GM23248 (cell line): Measurements from ENCODE around the gene ZNF205. TPM values are rescaled to one million over a fixed set of nuclear protein-coding genes. Genes with fewer than 3 reads are reported as not detected.

Source experiments
- DNase-seq: peaks from one replicate; pipeline ENCODE4 v3.0.0-alpha.2; 2015
- H2AFZ ChIP-seq: fragments of 200-600 bp; sonication (generic); 2 replicates; pipeline ENCODE4 v1.6.1; 2016; ENCODE audit warnings: antibody characterized with exemption
- H3F3A ChIP-seq: fragments of 200-600 bp; sonication (generic); 2 replicates; pipeline ENCODE4 v1.6.1; 2016; ENCODE audit warnings: mild to moderate bottlenecking, antibody characterized with exemption, mixed run types; ENCODE audit not compliant: insufficient read depth
- H3K27ac ChIP-seq: fragments of 200-600 bp; sonication (generic); 2 replicates; pipeline ENCODE4 v1.5.1; 2016; ENCODE audit warnings: mild to moderate bottlenecking
- H3K27me3 ChIP-seq: fragments of 200-600 bp; sonication (generic); replicated peaks from 2 replicates; pipeline ENCODE4 v1.6.1; 2016; ENCODE audit warnings: mild to moderate bottlenecking; ENCODE audit not compliant: insufficient read depth
- H3K36me3 ChIP-seq: fragments of 200-600 bp; sonication (generic); 2 replicates; pipeline ENCODE4 v1.6.1; 2016; ENCODE audit warnings: low read depth, mild to moderate bottlenecking
- H3K4me1 ChIP-seq: fragments of 200-600 bp; sonication (generic); 2 replicates; pipeline ENCODE4 v1.6.1; 2016; ENCODE audit warnings: mild to moderate bottlenecking; ENCODE audit not compliant: insufficient read depth
- H3K4me2 ChIP-seq: fragments of 200-600 bp; sonication (generic); one replicate; pipeline ENCODE4 v1.6.1; 2016; ENCODE audit warnings: mild to moderate bottlenecking; ENCODE audit not compliant: unreplicated experiment
- H3K4me3 ChIP-seq: fragments of 200-600 bp; sonication (generic); 2 replicates; pipeline ENCODE4 v1.5.1; 2016; ENCODE audit warnings: mild to moderate bottlenecking
- H3K79me2 ChIP-seq: fragments of 200-600 bp; sonication (generic); 2 replicates; pipeline ENCODE4 v1.6.1; 2016; ENCODE audit warnings: mild to moderate bottlenecking; ENCODE audit not compliant: insufficient read depth
- H3K9ac ChIP-seq: fragments of 200-600 bp; sonication (generic); 2 replicates; pipeline ENCODE4 v1.6.1; 2016; ENCODE audit warnings: mild to moderate bottlenecking
- H3K9me2 ChIP-seq: fragments of 200-600 bp; sonication (generic); 2 replicates; pipeline ENCODE4 v1.6.1; 2016; ENCODE audit warnings: mixed run types, mild to moderate bottlenecking, moderate library complexity; ENCODE audit not compliant: insufficient read depth
- H3K9me3 ChIP-seq: fragments of 200-600 bp; sonication (generic); one replicate; pipeline ENCODE4 v1.6.1; 2017; ENCODE audit warnings: low read depth
- H4K20me1 ChIP-seq: fragments of 200-600 bp; sonication (generic); 2 replicates; pipeline ENCODE4 v1.6.0; 2016; ENCODE audit not compliant: insufficient read depth
- EZH2 ChIP-seq: fragments of 200-600 bp; sonication (generic); IDR thresholded peaks from 2 replicates; pipeline ENCODE4 v1.6.1; 2018; ENCODE audit warnings: antibody characterized with exemption, mild to moderate bottlenecking; ENCODE audit not compliant: insufficient read depth, poor library complexity, severe bottlenecking
- EZH2phosphoT487 ChIP-seq: fragments of 200-600 bp; sonication (generic); IDR thresholded peaks from 2 replicates; pipeline ENCODE4 v1.6.1; 2018; ENCODE audit warnings: antibody characterized with exemption, moderate library complexity, mild to moderate bottlenecking, low read depth; ENCODE audit not compliant: insufficient read depth
- WGBS, 2 experiments: methylation state at CpG; one replicate each; pipeline ENCODE4 v1.1.6; 2015 to 2017; ENCODE audit warnings: low lambda C conversion rate in 2 of 2, low coverage in 1 of 2; ENCODE audit errors: missing lambda C conversion rate in 2 of 2; 5-methylcytosine and 5-hydroxymethylcytosine counted together
- in situ Hi-C: fragments of 300-500 bp; cut with MboI; formaldehyde crosslinking; loops from 2 replicates; pipeline ENCODE4 v1.15.0; 2020
- polyA plus RNA-seq: library from polyadenylated mRNA; unstranded; fragments of >200 nt; fragmentation: Nextera tagmentation; extraction: Ambion mirVana; gene quantifications from 2 replicates; pipeline ENCODE4 v1.2.1, GENCODE V29; 2016
- total RNA-seq: library from RNA; depleted of rRNA; stranded (reverse); fragments of >200 nt; shearing (Covaris generic); gene quantifications from 2 replicates; pipeline ENCODE4 v1.2.3, GENCODE V29; 2014

Gene ZNF205
- total and polyA plus RNA-seq, 2 experiments from 2014 or later: 4.4 to 14.6 TPM

DNA sequence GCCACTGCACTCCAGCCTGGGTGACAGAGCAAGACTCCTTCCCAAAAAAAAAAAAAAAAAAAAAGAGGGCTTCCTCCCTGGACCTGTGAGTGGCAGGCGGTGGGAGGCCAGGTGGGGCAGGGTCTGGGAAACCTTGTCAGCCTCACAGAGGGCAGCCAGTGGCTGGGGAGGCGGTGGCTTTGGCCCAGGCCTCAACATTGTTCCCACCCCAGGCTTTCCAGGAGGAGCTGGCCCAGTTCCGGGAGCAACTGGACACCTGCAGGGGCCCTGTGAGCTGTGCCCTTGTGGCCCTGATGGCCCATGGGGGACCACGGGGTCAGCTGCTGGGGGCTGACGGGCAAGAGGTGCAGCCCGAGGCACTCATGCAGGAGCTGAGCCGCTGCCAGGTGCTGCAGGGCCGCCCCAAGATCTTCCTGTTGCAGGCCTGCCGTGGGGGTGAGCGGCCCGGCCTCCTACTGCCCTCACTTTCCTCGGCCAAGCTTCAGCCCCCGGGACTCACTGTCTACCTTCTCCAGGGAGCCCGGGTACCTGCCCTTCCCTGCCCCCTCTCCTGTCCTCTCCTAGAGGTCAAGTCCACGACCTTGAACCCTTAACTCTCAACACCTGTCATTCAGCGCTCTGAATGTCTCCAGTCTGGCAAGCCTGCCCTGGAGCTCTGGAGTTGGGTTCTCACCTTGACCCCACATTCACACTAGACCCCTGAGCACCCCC is 34.8 kb downstream of the ZNF205 start:
- Histone ChIP-seq H3K4me2 (no peak overlapping the region), H3K9ac (no peak overlapping the region), H3F3A (peaks cover 10% of the 10 kb centered on the region; the same call in 1 of the 2 replicates), H2AFZ (no peak overlapping the region), H3K4me1 (no peaks in the 10 kb centered on the region), H3K36me3 (no peaks in the 10 kb centered on the region), H3K9me3 (no peaks in the 10 kb centered on the region), H4K20me1 (no peaks in the 10 kb centered on the region), H3K79me2 (no peaks in the 10 kb centered on the region), H3K27ac (no peak overlapping the region), H3K4me3 (no peak overlapping the region), H3K27me3 (no peaks in the 10 kb centered on the region), H3K9me2 (no peaks in the 10 kb centered on the region)
- DNase-seq: no peak
- in situ Hi-C loops: no loop called here
- 82 to 83% methylated on average over 16 of the region's 16 CpGs for WGBS, 2 experiments
- TF ChIP-seq EZH2 (no peak), EZH2phosphoT487 (no peak)

DNA sequence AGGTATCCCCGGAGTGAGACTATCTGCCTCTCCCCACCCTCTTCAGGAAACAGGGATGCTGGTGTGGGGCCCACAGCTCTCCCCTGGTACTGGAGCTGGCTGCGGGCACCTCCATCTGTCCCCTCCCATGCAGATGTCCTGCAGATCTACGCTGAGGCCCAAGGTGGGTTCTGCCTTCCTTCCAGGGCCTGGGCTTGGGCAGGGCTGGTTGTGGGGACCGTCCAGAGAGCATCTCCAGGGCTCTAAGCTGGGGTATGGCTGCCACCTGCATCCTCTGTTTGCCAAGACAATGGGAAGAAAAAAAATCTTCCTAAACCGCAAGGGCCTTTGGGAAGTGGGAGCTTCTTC is 35.3 kb downstream of the ZNF205 start:
- no peak overlapping the region for H3K9ac ChIP-seq
- no peaks in the 10 kb centered on the region for H3K4me1 ChIP-seq
- no peaks in the 10 kb centered on the region for H3K27me3 ChIP-seq
- no peak for DNase-seq
- in situ Hi-C loops: no loop called here
- no peaks in the 10 kb centered on the region for H3K9me2 ChIP-seq
- 86 to 95% methylated on average over 5 of the region's 5 CpGs for WGBS, 2 experiments
- H3K4me3 ChIP-seq: no peak overlapping the region
- H3F3A ChIP-seq: peaks cover 15% of the 10 kb centered on the region; the same call in 1 of the 2 replicates
- H3K36me3 ChIP-seq: no peaks in the 10 kb centered on the region
- H2AFZ ChIP-seq: no peak overlapping the region
- no peaks in the 10 kb centered on the region for H4K20me1 ChIP-seq
- no peaks in the 10 kb centered on the region for H3K9me3 ChIP-seq
- no peak for TF ChIP-seq EZH2
- no peak for TF ChIP-seq EZH2phosphoT487
- H3K4me2 ChIP-seq: no peak overlapping the region
- no peak overlapping the region for H3K27ac ChIP-seq
- H3K79me2 ChIP-seq: no peaks in the 10 kb centered on the region

DNA sequence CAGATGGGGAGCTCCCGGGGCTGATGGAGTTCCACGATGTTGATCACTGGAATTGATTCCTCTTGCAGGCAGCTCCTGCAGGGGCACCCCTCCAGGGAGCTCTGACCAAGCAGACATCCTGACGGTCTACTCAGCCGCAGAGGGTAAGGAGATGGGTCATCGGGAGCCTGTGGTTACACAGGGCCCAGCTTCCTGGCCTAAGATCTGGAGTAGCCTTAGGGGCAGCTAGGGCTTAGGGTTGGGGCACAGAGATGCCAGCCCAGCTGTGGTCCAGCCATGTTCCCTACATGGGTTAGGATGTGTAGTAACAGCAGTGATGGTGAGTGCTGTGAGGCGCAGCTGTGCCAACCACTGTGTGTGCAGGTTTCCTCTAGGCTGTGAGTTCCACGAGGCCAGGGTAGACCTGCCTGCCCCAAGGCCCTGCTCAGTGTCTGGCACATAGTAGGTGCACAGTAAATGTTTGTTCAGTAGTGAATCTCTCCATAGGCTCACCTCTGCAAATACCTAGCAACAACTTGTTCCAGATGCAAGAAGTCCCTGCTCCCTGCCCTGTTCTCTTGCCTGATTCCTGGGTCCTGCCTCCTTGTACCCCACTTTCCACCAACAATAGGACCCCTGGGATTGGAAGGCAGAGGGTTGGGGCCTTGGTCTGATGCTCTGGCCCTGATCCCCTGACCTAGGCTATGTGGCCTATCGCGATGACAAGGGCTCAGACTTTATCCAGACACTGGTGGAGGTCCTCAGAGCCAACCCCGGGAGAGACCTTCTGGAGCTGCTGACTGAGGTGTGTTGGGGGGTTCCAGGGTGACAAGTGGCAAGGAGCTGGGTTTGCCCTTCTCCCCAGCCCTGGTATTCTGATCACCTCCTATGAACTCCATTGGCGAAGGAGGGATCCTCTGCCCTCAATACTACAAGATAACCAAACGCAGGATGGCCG is 36.1 kb downstream of the ZNF205 start:
- H3K27ac ChIP-seq: no peak overlapping the region
- H3K4me3 ChIP-seq: no peak overlapping the region
- no peak for DNase-seq
- peaks cover 23% of the 10 kb centered on the region for H3F3A ChIP-seq
- no peaks in the 10 kb centered on the region for H3K9me2 ChIP-seq
- H2AFZ ChIP-seq: no peak overlapping the region
- 89 to 95% methylated on average over 12 to 13 of the region's 13 CpGs for WGBS, 2 experiments
- no peak overlapping the region for H3K4me2 ChIP-seq
- H3K36me3 ChIP-seq: no peaks in the 10 kb centered on the region
- H3K9me3 ChIP-seq: no peaks in the 10 kb centered on the region
- H3K4me1 ChIP-seq: no peaks in the 10 kb centered on the region
- H3K27me3 ChIP-seq: no peaks in the 10 kb centered on the region
- in situ Hi-C loops: no loop called here
- no peaks in the 10 kb centered on the region for H3K79me2 ChIP-seq
- no peak for TF ChIP-seq EZH2phosphoT487
- TF ChIP-seq EZH2: no peak
- no peaks in the 10 kb centered on the region for H4K20me1 ChIP-seq
- no peak overlapping the region for H3K9ac ChIP-seq

DNA sequence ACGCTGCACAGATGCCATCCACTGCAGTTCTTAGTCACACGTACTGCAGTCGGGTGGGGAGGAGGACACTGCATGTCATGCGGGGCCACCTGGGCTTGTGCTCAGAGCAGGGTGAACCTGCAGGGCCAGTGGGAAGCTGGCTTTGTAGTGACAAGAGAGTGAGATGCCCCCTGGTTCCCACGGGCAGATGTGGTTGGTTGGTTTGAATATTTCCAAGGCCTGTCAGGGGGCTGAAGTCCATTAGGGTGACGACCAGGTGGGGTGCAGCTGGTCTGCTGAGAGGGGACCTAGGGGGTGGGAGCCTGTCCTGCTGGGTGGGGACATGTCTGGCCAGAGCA is 36.8 kb downstream of the ZNF205 start:
- no peak for DNase-seq
- peak overlapping the region; percentile 87 for H2AFZ ChIP-seq

More for the DNA sequence above, 36.8 kb downstream of the ZNF205 start:
- Histone ChIP-seq H3K36me3 (no peaks in the 10 kb centered on the region), H3K9ac (peak overlapping the region; percentile 86), H4K20me1 (no peaks in the 10 kb centered on the region), H3K9me3 (no peaks in the 10 kb centered on the region), H3K4me2 (no peak overlapping the region), H3K79me2 (no peaks in the 10 kb centered on the region), H3K4me3 (no peak overlapping the region), H3K27ac (peak overlapping the region; percentile 50; the same call in 1 of the 2 replicates), H3K9me2 (no peaks in the 10 kb centered on the region), H3K4me1 (no peaks in the 10 kb centered on the region), H3F3A (peaks cover 27% of the 10 kb centered on the region), H3K27me3 (no peaks in the 10 kb centered on the region)
- in situ Hi-C loops: no loop called here
- 95 to 96% methylated on average over 5 to 6 of the region's 6 CpGs for WGBS, 2 experiments
- no peak for TF ChIP-seq EZH2phosphoT487
- no peak for TF ChIP-seq EZH2
